DND-41 (cell line): ENCODE measurements around the gene WNT8B.

ENCODE experiments used
- CTCF ChIP-seq: IDR thresholded peaks from 2 replicates; pipeline ENCODE4 v1.5.1; 2012; ENCODE audit warnings: borderline replicate concordance, low read length, moderate library complexity, mild to moderate bottlenecking; ENCODE audit not compliant: poor library complexity, severe bottlenecking; ENCODE audit errors: extremely low read depth
- EZH2 ChIP-seq: IDR thresholded peaks from 3 replicates; pipeline ENCODE4 v1.6.1; 2012; ENCODE audit warnings: borderline replicate concordance, low read depth, mild to moderate bottlenecking, moderate library complexity, low read length, inconsistent platforms; ENCODE audit not compliant: severe bottlenecking

GRCh38 chr10:100496567-100496966, 33.8 kb downstream of the WNT8B start:
- TF ChIP-seq CTCF (no peak), EZH2 (no peak)
